GM12878 (cell line): Measurements from ENCODE around the gene ADNP2. TPM values are rescaled to one million over a fixed set of nuclear protein-coding genes. Genes with fewer than 3 reads are reported as not detected.
A peak's percentile ranks its signal among the peaks of the same experiment; 100 is the strongest.

Source experiments
- BMI1 ChIP-seq: fragments of 450-650 bp; IDR thresholded peaks from 2 replicates; pipeline ENCODE4 v1.6.1; 2016; ENCODE audit warnings: mild to moderate bottlenecking, moderate library complexity, borderline replicate concordance
- CBX3 ChIP-seq: fragments of 200-600 bp; sonication (generic); IDR thresholded peaks from 2 replicates; pipeline ENCODE4 v1.6.1; 2016; ENCODE audit warnings: low read depth, borderline replicate concordance
- DPF2 ChIP-seq: fragments of 450-650 bp; IDR thresholded peaks from 2 replicates; pipeline ENCODE4 v1.6.1; 2017; ENCODE audit warnings: mild to moderate bottlenecking
- HDAC6 ChIP-seq: fragments of 200-600 bp; sonication (generic); IDR thresholded peaks from one replicate; pipeline ENCODE4 v1.8.0; 2017; ENCODE audit warnings: antibody characterized with exemption; ENCODE audit not compliant: unreplicated experiment
- HDGF ChIP-seq: fragments of 450-650 bp; IDR thresholded peaks from 2 replicates; pipeline ENCODE4 v1.6.1; 2016; ENCODE audit warnings: antibody characterized with exemption
- JUND ChIP-seq: IDR thresholded peaks from 2 replicates; pipeline ENCODE4 v1.6.1; 2012; ENCODE audit warnings: low read depth, mild to moderate bottlenecking, low read length, improper control_type of control experiment, moderate library complexity
- NFXL1 ChIP-seq: fragments of 450-650 bp; IDR thresholded peaks from 2 replicates; pipeline ENCODE4 v1.6.1; 2017; ENCODE audit warnings: antibody characterized with exemption, mild to moderate bottlenecking, borderline replicate concordance
- PML ChIP-seq: IDR thresholded peaks from 2 replicates; pipeline ENCODE4 v1.6.1; 2012; ENCODE audit warnings: low read length, inconsistent platforms
- RUNX3 ChIP-seq: IDR thresholded peaks from 2 replicates; pipeline ENCODE4 v1.6.1; 2012; ENCODE audit warnings: low read length, inconsistent platforms
- SMAD5 ChIP-seq: IDR thresholded peaks from 2 replicates; pipeline ENCODE4 v1.6.1; 2016; ENCODE audit warnings: antibody characterized with exemption, low read depth
- SMARCA5 ChIP-seq: fragments of 450-650 bp; IDR thresholded peaks from 2 replicates; pipeline ENCODE4 v1.6.1; 2017; ENCODE audit warnings: mild to moderate bottlenecking
- SPI1 ChIP-seq: IDR thresholded peaks from 2 replicates; pipeline ENCODE4 v1.6.1; 2011; ENCODE audit warnings: low read depth, mild to moderate bottlenecking, low read length, moderate library complexity, borderline replicate concordance; ENCODE audit not compliant: insufficient read depth
- SREBF2 ChIP-seq: IDR thresholded peaks from 2 replicates; pipeline ENCODE4 v1.6.1; 2012; ENCODE audit warnings: mild to moderate bottlenecking, low read length
- SRF ChIP-seq, 2 experiments: IDR thresholded peaks; 2 replicates each; pipeline ENCODE4 v1.6.1; 2011; ENCODE audit warnings: low read depth in 2 of 2, low read length in 2 of 2, mild to moderate bottlenecking in 1 of 2, moderate library complexity in 1 of 2
- STAT1 ChIP-seq: fragments of 450-650 bp; conservative IDR thresholded peaks from 2 replicates; pipeline ENCODE4 v1.6.1; 2014; ENCODE audit warnings: antibody characterized with exemption, mild to moderate bottlenecking
- ZBTB33 ChIP-seq: fragments of 450-650 bp; IDR thresholded peaks from 2 replicates; pipeline ENCODE4 v1.6.1; 2017; ENCODE audit warnings: mild to moderate bottlenecking
- ZSCAN29 ChIP-seq: fragments of 450-650 bp; IDR thresholded peaks from 2 replicates; pipeline ENCODE4 v1.6.1; 2017; ENCODE audit warnings: mild to moderate bottlenecking, moderate library complexity
- polyA plus RNA-seq, 11 experiments: library from polyadenylated mRNA; depleted of rRNA in 4 of 11; unstranded in 6 of 11; stranded (reverse) in 5 of 11; fragments of >200 nt; fragmentation: Nextera tagmentation in 4 of 11; fragmentation: Illumina TruSeq in 1 of 11; extraction: Ambion mirVana in 4 of 11; extraction: Trizol in 1 of 11; gene quantifications; 1 replicate in 1 of 11; 2 replicates in 10 of 11; pipeline versions ENCODE4 v1.2.1 to v1.2.3, GENCODE V29; 2011 to 2016; ENCODE audit warnings: inconsistent platforms in 2 of 11, missing spikeins in 2 of 11, low read depth in 1 of 11
- total RNA-seq, 4 experiments: library from RNA; depleted of rRNA in 3 of 4; stranded (reverse); fragments of >200 nt in 3 of 4; fragmentation: Illumina TruSeq in 1 of 4; extraction: Trizol in 1 of 4; gene quantifications; 2 replicates each; pipeline versions ENCODE4 v1.2.1 to v1.2.3, GENCODE V29; 2013 to 2021
- TF ChIP-seq, protein P1 (sequence below): fragments of 450-650 bp; IDR thresholded peaks from 2 replicates; pipeline ENCODE4 v1.6.1; 2017; ENCODE audit warnings: borderline replicate concordance
- TF ChIP-seq, protein P2 (sequence below): IDR thresholded peaks from 2 replicates; pipeline ENCODE4 v1.6.1; 2012; ENCODE audit warnings: mild to moderate bottlenecking, low read depth, low read length
- TF ChIP-seq, protein P3 (sequence below): fragments of 450-650 bp; IDR thresholded peaks from 2 replicates; pipeline ENCODE4 v1.6.1; 2017; ENCODE audit warnings: mild to moderate bottlenecking, moderate library complexity

The ADNP2 gene
- total and polyA plus RNA-seq, 10 of the 15 experiments (the other 5 are each of a cell fraction or from before 2014, with no cell fraction given), result 3.7 to 25.1 (median 13.0) TPM

DNA sequence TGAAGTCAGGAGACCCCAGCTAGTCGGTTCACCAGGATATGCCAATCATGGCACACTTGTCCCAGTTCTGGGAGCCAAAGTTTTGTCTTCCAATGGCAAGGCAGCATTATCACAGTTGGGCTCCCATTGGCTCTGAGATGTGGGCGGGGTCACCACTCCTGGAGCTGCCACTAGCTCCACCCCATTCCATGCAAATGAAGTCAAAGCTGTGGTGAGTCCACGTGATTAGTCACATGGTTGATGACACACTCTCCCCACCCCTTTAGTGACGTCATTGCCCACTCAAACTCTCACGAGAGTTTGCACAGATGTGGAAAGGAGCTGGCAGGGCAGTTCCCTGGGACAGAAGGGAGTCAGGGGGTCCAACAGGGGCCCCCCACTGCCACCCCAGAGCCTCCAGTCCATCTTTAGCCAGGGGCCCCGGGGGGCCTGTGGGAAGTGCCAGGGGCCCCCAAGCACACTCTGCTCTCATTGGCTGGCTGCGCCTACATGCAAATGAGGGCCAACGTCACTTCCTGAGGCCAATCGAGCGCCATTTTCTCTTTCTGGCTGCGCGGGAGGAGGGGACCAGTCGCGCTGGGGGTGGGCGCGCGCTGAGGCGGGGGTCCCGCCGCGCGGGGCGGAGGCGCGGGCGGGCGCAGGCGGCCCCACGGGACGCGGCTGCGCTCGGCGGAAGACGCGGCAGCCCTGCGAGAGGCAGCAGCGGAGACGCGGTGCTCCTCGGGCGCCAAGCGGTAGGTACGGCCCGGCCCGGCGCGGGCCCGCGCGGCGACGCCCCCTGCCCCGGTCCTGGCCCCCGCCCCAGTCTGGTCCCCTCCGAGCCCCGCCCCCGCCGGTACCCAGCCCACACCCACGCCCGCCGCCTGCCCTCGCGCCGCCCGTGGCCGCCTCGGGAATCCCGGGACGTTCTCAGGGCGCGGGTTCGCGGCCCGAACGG lies at the start of gene ADNP2 (continued):
- TF ChIP-seq SPI1 (no peak), ZSCAN29 (no peak), DPF2 (peak; percentile 64; the same call in 1 of the 2 replicates), ZBTB33 (no peak), PML (no peak), SMARCA5 (peak; percentile 24), CBX3 (no peak), SREBF2 (no peak), NFXL1 (no peak), SRF (IDR thresholded peaks at IDR 0.05; ENCODE audit: low read depth in 2 of 2, low read length in 2 of 2) (no peak), STAT1 (peak; percentile 71; the same call in 1 of the 2 replicates), RUNX3 (peak; percentile 62), HDGF (peak; percentile 70; the same call in 1 of the 2 replicates), HDAC6 (no peak), BMI1 (no peak), JUND (peak; percentile 82; the same call in 1 of the 2 replicates), SMAD5 (0 out of 2 replicates have a peak, but pooled peaks have one; percentile 40)
- TF ChIP-seq, protein P1, sequence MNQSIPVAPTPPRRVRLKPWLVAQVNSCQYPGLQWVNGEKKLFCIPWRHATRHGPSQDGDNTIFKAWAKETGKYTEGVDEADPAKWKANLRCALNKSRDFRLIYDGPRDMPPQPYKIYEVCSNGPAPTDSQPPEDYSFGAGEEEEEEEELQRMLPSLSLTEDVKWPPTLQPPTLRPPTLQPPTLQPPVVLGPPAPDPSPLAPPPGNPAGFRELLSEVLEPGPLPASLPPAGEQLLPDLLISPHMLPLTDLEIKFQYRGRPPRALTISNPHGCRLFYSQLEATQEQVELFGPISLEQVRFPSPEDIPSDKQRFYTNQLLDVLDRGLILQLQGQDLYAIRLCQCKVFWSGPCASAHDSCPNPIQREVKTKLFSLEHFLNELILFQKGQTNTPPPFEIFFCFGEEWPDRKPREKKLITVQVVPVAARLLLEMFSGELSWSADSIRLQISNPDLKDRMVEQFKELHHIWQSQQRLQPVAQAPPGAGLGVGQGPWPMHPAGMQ, result no peak
- TF ChIP-seq, protein P2, sequence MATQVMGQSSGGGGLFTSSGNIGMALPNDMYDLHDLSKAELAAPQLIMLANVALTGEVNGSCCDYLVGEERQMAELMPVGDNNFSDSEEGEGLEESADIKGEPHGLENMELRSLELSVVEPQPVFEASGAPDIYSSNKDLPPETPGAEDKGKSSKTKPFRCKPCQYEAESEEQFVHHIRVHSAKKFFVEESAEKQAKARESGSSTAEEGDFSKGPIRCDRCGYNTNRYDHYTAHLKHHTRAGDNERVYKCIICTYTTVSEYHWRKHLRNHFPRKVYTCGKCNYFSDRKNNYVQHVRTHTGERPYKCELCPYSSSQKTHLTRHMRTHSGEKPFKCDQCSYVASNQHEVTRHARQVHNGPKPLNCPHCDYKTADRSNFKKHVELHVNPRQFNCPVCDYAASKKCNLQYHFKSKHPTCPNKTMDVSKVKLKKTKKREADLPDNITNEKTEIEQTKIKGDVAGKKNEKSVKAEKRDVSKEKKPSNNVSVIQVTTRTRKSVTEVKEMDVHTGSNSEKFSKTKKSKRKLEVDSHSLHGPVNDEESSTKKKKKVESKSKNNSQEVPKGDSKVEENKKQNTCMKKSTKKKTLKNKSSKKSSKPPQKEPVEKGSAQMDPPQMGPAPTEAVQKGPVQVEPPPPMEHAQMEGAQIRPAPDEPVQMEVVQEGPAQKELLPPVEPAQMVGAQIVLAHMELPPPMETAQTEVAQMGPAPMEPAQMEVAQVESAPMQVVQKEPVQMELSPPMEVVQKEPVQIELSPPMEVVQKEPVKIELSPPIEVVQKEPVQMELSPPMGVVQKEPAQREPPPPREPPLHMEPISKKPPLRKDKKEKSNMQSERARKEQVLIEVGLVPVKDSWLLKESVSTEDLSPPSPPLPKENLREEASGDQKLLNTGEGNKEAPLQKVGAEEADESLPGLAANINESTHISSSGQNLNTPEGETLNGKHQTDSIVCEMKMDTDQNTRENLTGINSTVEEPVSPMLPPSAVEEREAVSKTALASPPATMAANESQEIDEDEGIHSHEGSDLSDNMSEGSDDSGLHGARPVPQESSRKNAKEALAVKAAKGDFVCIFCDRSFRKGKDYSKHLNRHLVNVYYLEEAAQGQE, result no peak
- TF ChIP-seq, protein P3, sequence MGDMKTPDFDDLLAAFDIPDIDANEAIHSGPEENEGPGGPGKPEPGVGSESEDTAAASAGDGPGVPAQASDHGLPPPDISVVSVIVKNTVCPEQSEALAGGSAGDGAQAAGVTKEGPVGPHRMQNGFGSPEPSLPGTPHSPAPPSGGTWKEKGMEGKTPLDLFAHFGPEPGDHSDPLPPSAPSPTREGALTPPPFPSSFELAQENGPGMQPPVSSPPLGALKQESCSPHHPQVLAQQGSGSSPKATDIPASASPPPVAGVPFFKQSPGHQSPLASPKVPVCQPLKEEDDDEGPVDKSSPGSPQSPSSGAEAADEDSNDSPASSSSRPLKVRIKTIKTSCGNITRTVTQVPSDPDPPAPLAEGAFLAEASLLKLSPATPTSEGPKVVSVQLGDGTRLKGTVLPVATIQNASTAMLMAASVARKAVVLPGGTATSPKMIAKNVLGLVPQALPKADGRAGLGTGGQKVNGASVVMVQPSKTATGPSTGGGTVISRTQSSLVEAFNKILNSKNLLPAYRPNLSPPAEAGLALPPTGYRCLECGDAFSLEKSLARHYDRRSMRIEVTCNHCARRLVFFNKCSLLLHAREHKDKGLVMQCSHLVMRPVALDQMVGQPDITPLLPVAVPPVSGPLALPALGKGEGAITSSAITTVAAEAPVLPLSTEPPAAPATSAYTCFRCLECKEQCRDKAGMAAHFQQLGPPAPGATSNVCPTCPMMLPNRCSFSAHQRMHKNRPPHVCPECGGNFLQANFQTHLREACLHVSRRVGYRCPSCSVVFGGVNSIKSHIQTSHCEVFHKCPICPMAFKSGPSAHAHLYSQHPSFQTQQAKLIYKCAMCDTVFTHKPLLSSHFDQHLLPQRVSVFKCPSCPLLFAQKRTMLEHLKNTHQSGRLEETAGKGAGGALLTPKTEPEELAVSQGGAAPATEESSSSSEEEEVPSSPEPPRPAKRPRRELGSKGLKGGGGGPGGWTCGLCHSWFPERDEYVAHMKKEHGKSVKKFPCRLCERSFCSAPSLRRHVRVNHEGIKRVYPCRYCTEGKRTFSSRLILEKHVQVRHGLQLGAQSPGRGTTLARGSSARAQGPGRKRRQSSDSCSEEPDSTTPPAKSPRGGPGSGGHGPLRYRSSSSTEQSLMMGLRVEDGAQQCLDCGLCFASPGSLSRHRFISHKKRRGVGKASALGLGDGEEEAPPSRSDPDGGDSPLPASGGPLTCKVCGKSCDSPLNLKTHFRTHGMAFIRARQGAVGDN, result no peak; the same call in 1 of the 2 replicates
